T-cell (primary cell): ENCODE data around the gene JAKMIP1. TPM values are rescaled to one million over a fixed set of nuclear protein-coding genes. Genes with fewer than 3 reads are reported as not detected.

Experiments
- ATAC-seq, 4 experiments: fragments of 200-7000 bp in 3 of 4; fragments of 150-1000 bp in 1 of 4; cut with Tn5 transposase; replicated peaks in 1 of 4; 1 replicate in 3 of 4; 2 replicates in 1 of 4; pipeline ENCODE4 v1.10.0; 2021; ENCODE audit warnings: moderate library complexity in 3 of 4, mild to moderate bottlenecking in 2 of 4, moderate number of reproducible peaks in 1 of 4
- CTCF ChIA-PET, 2 donors: fragments of 300-600 bp; sonication (Branson Sonifier 250); formaldehyde crosslinking; loops; one replicate each; lab custom pipeline; 2022; ENCODE audit warnings: antibody characterized with exemption in 2 of 2; lab: Charles Lee
- POLR2A ChIA-PET, 2 donors: fragments of 300-600 bp; sonication (Branson Sonifier 250); formaldehyde crosslinking; loops; one replicate each; lab custom pipeline; 2022; ENCODE audit warnings: antibody characterized with exemption in 2 of 2; lab: Charles Lee
- DNase-seq, 35 experiments: peaks; one replicate each; pipeline versions ENCODE4 v3.0.0 to v3.0.0-alpha.2; 2013 to 2023
- H3K27ac ChIP-seq: one replicate; pipeline ENCODE4 v1.5.1; 2013; ENCODE audit warnings: low read length
- H3K27me3 ChIP-seq, 2 experiments: replicated peaks in 1 of 2; 1 replicate in 1 of 2; 2 replicates in 1 of 2; pipeline versions ENCODE4 v1.6.1 to v1.7.0; 2013; ENCODE audit warnings: low read length in 1 of 2, mixed read lengths in 1 of 2; ENCODE audit not compliant: control insufficient read depth in 2 of 2, insufficient read depth in 2 of 2; ENCODE audit errors: extremely low read depth in 1 of 2
- H3K36me3 ChIP-seq, 2 donors: 1 replicate in 1 of 2; 2 replicates in 1 of 2; pipeline versions ENCODE4 v1.6.1 to v1.7.0; 2013; ENCODE audit warnings: low read length in 1 of 2; ENCODE audit not compliant: control insufficient read depth in 2 of 2, insufficient read depth in 1 of 2; ENCODE audit errors: extremely low read depth in 1 of 2
- H3K4me1 ChIP-seq, 2 experiments: 1 replicate in 1 of 2; 2 replicates in 1 of 2; pipeline versions ENCODE4 v1.6.1 to v1.7.0; 2013; ENCODE audit warnings: low read length in 2 of 2, mixed read lengths in 1 of 2; ENCODE audit not compliant: insufficient read depth in 2 of 2, control insufficient read depth in 1 of 2; ENCODE audit errors: extremely low read depth in 1 of 2
- H3K4me3 ChIP-seq, 2 donors: 1 replicate in 1 of 2; 2 replicates in 1 of 2; pipeline versions ENCODE4 v1.5.1 to v1.7.0; 2013; ENCODE audit warnings: mild to moderate bottlenecking in 2 of 2, low read length in 1 of 2, moderate library complexity in 1 of 2; ENCODE audit not compliant: control insufficient read depth in 1 of 2; ENCODE audit errors: extremely low read depth in 1 of 2
- H3K9me3 ChIP-seq: 2 replicates; pipeline ENCODE4 v1.7.0; 2013
- H3K27ac Mint-ChIP-seq, 2 donors: one replicate each; pipeline ENCODE4 v1.8.0; 2020 to 2021; ENCODE audit warnings: mild to moderate bottlenecking in 2 of 2, mixed read lengths in 2 of 2
- H3K27me3 Mint-ChIP-seq, 2 donors: one replicate each; pipeline ENCODE4 v1.8.0; 2021 to 2022; ENCODE audit warnings: mixed read lengths in 2 of 2
- H3K36me3 Mint-ChIP-seq: one replicate; pipeline ENCODE4 v1.8.0; 2021; ENCODE audit warnings: mixed read lengths
- H3K4me1 Mint-ChIP-seq, 3 donors: one replicate each; pipeline ENCODE4 v1.8.0; 2020 to 2022; ENCODE audit warnings: mixed read lengths in 3 of 3, mild to moderate bottlenecking in 1 of 3
- H3K4me3 Mint-ChIP-seq, 3 donors: one replicate each; pipeline ENCODE4 v1.8.0; 2020 to 2022; ENCODE audit warnings: mild to moderate bottlenecking in 3 of 3, mixed read lengths in 3 of 3, moderate library complexity in 3 of 3
- H3K9me3 Mint-ChIP-seq, 3 donors: one replicate each; pipeline ENCODE4 v1.8.0; 2020 to 2022; ENCODE audit warnings: mixed read lengths in 3 of 3
- WGBS: methylation state at CpG from one replicate; pipeline ENCODE4 v1.1.5; 2013; ENCODE audit warnings: missing lambda C conversion rate; ENCODE audit not compliant: insufficient coverage; 5-methylcytosine and 5-hydroxymethylcytosine counted together
- total RNA-seq, 35 experiments: library from RNA in 6 of 35; stranded (reverse) in 6 of 35; fragments of 120-200 nt in 1 of 35; gene quantifications; one replicate each; pipeline versions ENCODE4 v1.2.1 to v1.2.4 and lab custom pipeline; 2013 to 2026

JAKMIP1 gene
- total RNA-seq, 5 donors from 2014 or later (not counting 1 experiment from before 2014, with no cell fraction given): 3.5 to 14.0 (median 6.1) TPM

GRCh38 chr4:6205973-6206372 lies 5.6 kb upstream of the JAKMIP1 start:
- Histone ChIP-seq H3K4me3 (no peak overlapping the region), H3K4me1 (peaks cover 0 to 10% of the 10 kb centered on the region in 2 experiments), H3K36me3 (no peaks in the 10 kb centered on the region), H3K9me3 (no peaks in the 10 kb centered on the region), H3K27me3 (peaks cover 0 to 26% of the 10 kb centered on the region in 2 experiments), H3K27ac (no peak overlapping the region)
- no peak overlapping the region for H3K27ac Mint-ChIP-seq
- ATAC-seq (no peak), DNase-seq (no peak)
- H3K27me3 Mint-ChIP-seq: peaks cover 7 to 34% of the 10 kb centered on the region in 2 donors
- CTCF ChIA-PET: no interaction called here
- peaks cover 0 to 9% (median 4%) of the 10 kb centered on the region in 3 donors for H3K4me1 Mint-ChIP-seq
- POLR2A ChIA-PET: no interaction called here
- WGBS: 66% methylated on average over 4 of the region's 4 CpGs
- no peak overlapping the region for H3K4me3 Mint-ChIP-seq
- H3K9me3 Mint-ChIP-seq: peaks cover 0 to 8% (median 4%) of the 10 kb centered on the region in 3 donors
- H3K36me3 Mint-ChIP-seq: no peaks in the 10 kb centered on the region

GRCh38 chr4:6205567-6205931 lies 5.2 kb upstream of the JAKMIP1 start:
- POLR2A ChIA-PET: no interaction called here
- Histone ChIP-seq H3K4me1 (peaks cover 0 to 14% of the 10 kb centered on the region in 2 experiments), H3K36me3 (no peaks in the 10 kb centered on the region), H3K27ac (no peak overlapping the region), H3K4me3 (no peak overlapping the region), H3K27me3 (peaks cover 0 to 29% of the 10 kb centered on the region in 2 experiments), H3K9me3 (no peaks in the 10 kb centered on the region)
- Mint-ChIP-seq H3K27ac (no peak overlapping the region), H3K9me3 (peaks cover 0 to 8% (median 4%) of the 10 kb centered on the region in 3 donors), H3K27me3 (peaks cover 9 to 34% of the 10 kb centered on the region in 2 donors), H3K36me3 (no peaks in the 10 kb centered on the region), H3K4me1 (peaks cover 0 to 11% (median 5%) of the 10 kb centered on the region in 3 donors), H3K4me3 (no peak overlapping the region)
- ATAC-seq (no peak), DNase-seq (no peak)
- CTCF ChIA-PET: no interaction called here
- no CpG with 5 or more reads among the region's 4 CpGs for WGBS

GRCh38 chr4:6204871-6205566 lies 4.7 kb upstream of the JAKMIP1 start:
- H3K4me1 ChIP-seq: peaks cover 0 to 14% of the 10 kb centered on the region in 2 experiments
- no peak overlapping the region for H3K4me3 ChIP-seq
- H3K4me1 Mint-ChIP-seq: peaks cover 0 to 11% (median 5%) of the 10 kb centered on the region in 3 donors
- H3K9me3 Mint-ChIP-seq: peaks cover 0 to 8% (median 4%) of the 10 kb centered on the region in 3 donors
- H3K27me3 Mint-ChIP-seq: peaks cover 9 to 32% of the 10 kb centered on the region in 2 donors
- no peaks in the 10 kb centered on the region for H3K36me3 ChIP-seq
- H3K9me3 ChIP-seq: no peaks in the 10 kb centered on the region
- ATAC-seq (no peak), DNase-seq (no peak)
- no peak overlapping the region for H3K27ac Mint-ChIP-seq
- H3K4me3 Mint-ChIP-seq: no peak overlapping the region
- ChIA-PET CTCF (no interaction called here), POLR2A (no interaction called here)
- no CpG with 5 or more reads among the region's 8 CpGs for WGBS
- no peaks in the 10 kb centered on the region for H3K36me3 Mint-ChIP-seq
- no peak overlapping the region for H3K27ac ChIP-seq
- H3K27me3 ChIP-seq: peaks cover 0 to 29% of the 10 kb centered on the region in 2 experiments

- ChIA-PET CTCF (no interaction called here), POLR2A (no interaction called here)
- Mint-ChIP-seq H3K36me3 (no peaks in the 10 kb centered on the region), H3K27ac (no peak overlapping the region), H3K27me3 (peaks cover 9 to 27% of the 10 kb centered on the region in 2 donors), H3K4me3 (no peak overlapping the region), H3K9me3 (peaks cover 0 to 8% (median 4%) of the 10 kb centered on the region in 3 donors), H3K4me1 (peaks cover 0 to 11% (median 6%) of the 10 kb centered on the region in 3 donors)
- Histone ChIP-seq H3K4me1 (peaks cover 0 to 20% of the 10 kb centered on the region in 2 experiments), H3K27me3 (peaks cover 0 to 30% of the 10 kb centered on the region in 2 experiments), H3K36me3 (no peaks in the 10 kb centered on the region), H3K9me3 (no peaks in the 10 kb centered on the region), H3K27ac (no peak overlapping the region), H3K4me3 (no peak overlapping the region)
- no peak for DNase-seq
- no peak for ATAC-seq
- WGBS: 50% methylated on average over 1 of the region's 3 CpGs
Measured at GRCh38 chr4:6204098-6204497, 3.7 kb upstream of the JAKMIP1 start.

- Mint-ChIP-seq H3K36me3 (no peaks in the 10 kb centered on the region), H3K27ac (peak overlapping the region in 1 of 2 donors; percentile 8), H3K4me1 (peaks cover 14 to 32% (median 21%) of the 10 kb centered on the region in 3 donors), H3K27me3 (peaks cover 26 to 45% of the 10 kb centered on the region in 2 donors), H3K9me3 (peaks cover 0 to 8% (median 4%) of the 10 kb centered on the region in 3 donors), H3K4me3 (peak overlapping the region; percentile 66 to 72 (median 70))
- Histone ChIP-seq H3K27me3 (peaks cover 2 to 41% of the 10 kb centered on the region in 2 experiments), H3K27ac (peak overlapping the region; percentile 32), H3K4me3 (no peak overlapping the region), H3K9me3 (no peaks in the 10 kb centered on the region), H3K36me3 (no peaks in the 10 kb centered on the region), H3K4me1 (peaks cover 0 to 44% of the 10 kb centered on the region in 2 experiments)
- POLR2A ChIA-PET: no interaction called here
- WGBS: 63% methylated on average over 5 of the region's 7 CpGs
- DNase-seq (peak in 21 of 35 experiments; percentile 2 to 71 (median 42)), ATAC-seq (peak in 1 of 4 experiments; percentile 25)
- CTCF ChIA-PET: no interaction called here
Measured at GRCh38 chr4:6201580-6202091, 1.3 kb upstream of the JAKMIP1 start.

- peak in 3 of 4 experiments; percentile 2 to 27 (median 19) for ATAC-seq
- Mint-ChIP-seq H3K27ac (peak overlapping the region in 1 of 2 donors; percentile 10), H3K9me3 (peaks cover 0 to 8% (median 4%) of the 10 kb centered on the region in 3 donors), H3K4me1 (peaks cover 14 to 36% (median 21%) of the 10 kb centered on the region in 3 donors), H3K4me3 (peak overlapping the region; percentile 56 to 66 (median 56)), H3K27me3 (peaks cover 29 to 43% of the 10 kb centered on the region in 2 donors), H3K36me3 (no peaks in the 10 kb centered on the region)
- Histone ChIP-seq H3K36me3 (no peaks in the 10 kb centered on the region), H3K4me1 (peaks cover 0 to 51% of the 10 kb centered on the region in 2 experiments), H3K27me3 (peaks cover 2 to 46% of the 10 kb centered on the region in 2 experiments), H3K9me3 (no peaks in the 10 kb centered on the region), H3K27ac (peak overlapping the region; percentile 62), H3K4me3 (peak overlapping the region; percentile 27 to 54)
- WGBS: 10% methylated on average over 4 of the region's 15 CpGs
- peak in 1 of 35 experiments; percentile 46 for DNase-seq
- CTCF ChIA-PET: interaction anchor here (0.6 to 0.8 kb wide), 6 partner anchors 18 to 726 kb away, joined by 3 to 5 read pairs (median 3); no protein-coding TSS in a partner anchor
- POLR2A ChIA-PET: interaction anchor here (0.6 to 0.7 kb wide), 3 partner anchors 16 to 641 kb away, joined by 3 to 5 read pairs (median 4); no protein-coding TSS in a partner anchor
Measured at GRCh38 chr4:6200922-6201362, 593 bp upstream of the JAKMIP1 start.
